ENCODE results near the gene FBXL22. TPM values are rescaled to one million over a fixed set of nuclear protein-coding genes. Genes with fewer than 3 reads are reported as not detected.

Gene FBXL22
- total RNA-seq, 1 experiment from 2014 or later = 0.71 TPM

GRCh38 chr15:63555507-63555906, 41.7 kb upstream of the FBXL22 start:
- BruUV-seq (replicated peaks) = no TSS peak
- no peak for DNase-seq
- CTCF ChIA-PET = no interaction called here

GRCh38 chr15:63556246-63556645, 40.9 kb upstream of the FBXL22 start:
- CTCF ChIA-PET = no interaction called here
- no peaks in the 10 kb centered on the region for H3K27me3 Mint-ChIP-seq (ENCODE audit: unreplicated experiment)
- no peak overlapping the region for H3K27ac Mint-ChIP-seq (ENCODE audit: unreplicated experiment)

More at GRCh38 chr15:63555507-63555906, 41.7 kb upstream of the FBXL22 start:
- Mint-ChIP-seq H3K36me3 (ENCODE audit: insufficient read depth, unreplicated experiment) (peaks cover 42% of the 10 kb centered on the region), H3K4me3 (ENCODE audit: low read depth, unreplicated experiment) (no peak overlapping the region), H3K27ac (ENCODE audit: unreplicated experiment) (peak overlapping the region; percentile 44), H3K27me3 (ENCODE audit: unreplicated experiment) (no peaks in the 10 kb centered on the region), H3K9me3 (ENCODE audit: low read depth, unreplicated experiment) (no peaks in the 10 kb centered on the region), H3K4me1 (ENCODE audit: low read depth, unreplicated experiment) (peaks cover 23% of the 10 kb centered on the region)
- TF ChIP-seq, protein P1, sequence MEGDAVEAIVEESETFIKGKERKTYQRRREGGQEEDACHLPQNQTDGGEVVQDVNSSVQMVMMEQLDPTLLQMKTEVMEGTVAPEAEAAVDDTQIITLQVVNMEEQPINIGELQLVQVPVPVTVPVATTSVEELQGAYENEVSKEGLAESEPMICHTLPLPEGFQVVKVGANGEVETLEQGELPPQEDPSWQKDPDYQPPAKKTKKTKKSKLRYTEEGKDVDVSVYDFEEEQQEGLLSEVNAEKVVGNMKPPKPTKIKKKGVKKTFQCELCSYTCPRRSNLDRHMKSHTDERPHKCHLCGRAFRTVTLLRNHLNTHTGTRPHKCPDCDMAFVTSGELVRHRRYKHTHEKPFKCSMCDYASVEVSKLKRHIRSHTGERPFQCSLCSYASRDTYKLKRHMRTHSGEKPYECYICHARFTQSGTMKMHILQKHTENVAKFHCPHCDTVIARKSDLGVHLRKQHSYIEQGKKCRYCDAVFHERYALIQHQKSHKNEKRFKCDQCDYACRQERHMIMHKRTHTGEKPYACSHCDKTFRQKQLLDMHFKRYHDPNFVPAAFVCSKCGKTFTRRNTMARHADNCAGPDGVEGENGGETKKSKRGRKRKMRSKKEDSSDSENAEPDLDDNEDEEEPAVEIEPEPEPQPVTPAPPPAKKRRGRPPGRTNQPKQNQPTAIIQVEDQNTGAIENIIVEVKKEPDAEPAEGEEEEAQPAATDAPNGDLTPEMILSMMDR (IDR thresholded peaks at IDR 0.05; ENCODE audit: unreplicated experiment) = no peak
- intact Hi-C loops (cut with micrococcal nuclease; ENCODE audit: unreplicated experiment) = loop anchor here (10.0 kb wide), 1 partner anchor 251 kb away; no protein-coding TSS in a partner anchor

DNA sequence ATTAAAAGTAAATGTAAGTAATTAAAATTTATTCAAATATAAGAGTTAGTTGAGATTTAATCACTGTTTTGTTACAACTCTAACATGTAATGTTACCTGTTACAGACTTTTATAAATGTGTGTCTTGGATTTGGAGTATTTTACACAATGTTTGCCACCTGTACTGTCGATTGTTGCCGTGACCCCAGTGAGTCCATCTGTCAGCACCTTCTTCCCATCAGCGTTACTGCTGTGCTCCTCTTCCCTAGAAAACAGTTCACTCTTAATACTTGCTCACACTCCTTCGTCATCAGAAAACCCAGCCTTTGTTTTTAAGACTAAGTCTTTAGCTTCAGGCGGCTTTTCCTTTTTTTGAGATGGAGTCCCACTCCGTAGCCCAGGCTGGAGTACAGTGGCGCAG, 40.5 kb upstream of the FBXL22 start:
- intact Hi-C loops (cut with micrococcal nuclease; ENCODE audit: unreplicated experiment) = loop anchor here (10.0 kb wide), 1 partner anchor 252 kb away; no protein-coding TSS in a partner anchor
- H3K4me1 Mint-ChIP-seq (ENCODE audit: low read depth, unreplicated experiment) = peaks cover 23% of the 10 kb centered on the region
- no peak for DNase-seq
- no peak overlapping the region for H3K27ac Mint-ChIP-seq (ENCODE audit: unreplicated experiment)
- no peak overlapping the region for H3K4me3 Mint-ChIP-seq (ENCODE audit: low read depth, unreplicated experiment)
- H3K9me3 Mint-ChIP-seq (ENCODE audit: low read depth, unreplicated experiment) = no peaks in the 10 kb centered on the region
- no TSS peak for BruUV-seq (replicated peaks)
- no peaks in the 10 kb centered on the region for H3K27me3 Mint-ChIP-seq (ENCODE audit: unreplicated experiment)
- H3K36me3 Mint-ChIP-seq (ENCODE audit: insufficient read depth, unreplicated experiment) = peaks cover 47% of the 10 kb centered on the region
- TF ChIP-seq, protein P1 (IDR thresholded peaks at IDR 0.05; ENCODE audit: unreplicated experiment) = no peak
- CTCF ChIA-PET = no interaction called here

More at GRCh38 chr15:63556246-63556645, 40.9 kb upstream of the FBXL22 start:
- TF ChIP-seq, protein P1 (IDR thresholded peaks at IDR 0.05; ENCODE audit: unreplicated experiment) = no peak
- H3K9me3 Mint-ChIP-seq (ENCODE audit: low read depth, unreplicated experiment) = no peaks in the 10 kb centered on the region
- DNase-seq = no peak
- BruUV-seq (replicated peaks) = no TSS peak
- H3K4me1 Mint-ChIP-seq (ENCODE audit: low read depth, unreplicated experiment) = peaks cover 23% of the 10 kb centered on the region
- H3K4me3 Mint-ChIP-seq (ENCODE audit: low read depth, unreplicated experiment) = no peak overlapping the region
- intact Hi-C loops (cut with micrococcal nuclease; ENCODE audit: unreplicated experiment) = loop anchor here (10.0 kb wide), 1 partner anchor 251 kb away; no protein-coding TSS in a partner anchor
- peaks cover 42% of the 10 kb centered on the region for H3K36me3 Mint-ChIP-seq (ENCODE audit: insufficient read depth, unreplicated experiment)

- no peaks in the 10 kb centered on the region for H3K9me3 Mint-ChIP-seq (ENCODE audit: low read depth, unreplicated experiment)
- no peak for DNase-seq
- H3K4me3 Mint-ChIP-seq (ENCODE audit: low read depth, unreplicated experiment) = no peak overlapping the region
- no peak overlapping the region for H3K27ac Mint-ChIP-seq (ENCODE audit: unreplicated experiment)
- H3K27me3 Mint-ChIP-seq (ENCODE audit: unreplicated experiment) = no peaks in the 10 kb centered on the region
- no peaks in the 10 kb centered on the region for H3K4me1 Mint-ChIP-seq (ENCODE audit: low read depth, unreplicated experiment)
- BruUV-seq (replicated peaks) = no TSS peak
- TF ChIP-seq, protein P1 (IDR thresholded peaks at IDR 0.05; ENCODE audit: unreplicated experiment) = no peak
- peaks cover 40% of the 10 kb centered on the region for H3K36me3 Mint-ChIP-seq (ENCODE audit: insufficient read depth, unreplicated experiment)
- intact Hi-C loops (cut with micrococcal nuclease; ENCODE audit: unreplicated experiment) = loop anchor here (10.0 kb wide), 1 partner anchor 255 kb away; no protein-coding TSS in a partner anchor
- CTCF ChIA-PET = no interaction called here
Observed at GRCh38 chr15:63559753-63560152, 37.4 kb upstream of the FBXL22 start.

All from Calu3 (cell line).